Endothelial cell of umbilical vein (primary cell): Measurements from ENCODE around the gene SLC15A3. TPM values are rescaled to one million over a fixed set of nuclear protein-coding genes. Genes with fewer than 3 reads are reported as not detected.

Source experiments
- BruUV-seq: library from RNA; stranded (reverse); fragments of 400-500 nt; replicated peaks from 2 replicates; lab custom pipeline; 2021; lab: Mats Ljungman, UMichigan
- CTCF ChIA-PET: fragments of 300-600, 350-600 bp; sonication (Branson Sonifier 250); formaldehyde crosslinking; loops from one replicate; lab custom pipeline; 2021; ENCODE audit warnings: antibody characterized with exemption, inconsistent platforms; lab: Charles Lee
- POLR2A ChIA-PET: fragments of 300-600, 350-600 bp; sonication (Branson Sonifier 250); formaldehyde crosslinking; loops from one replicate; lab custom pipeline; 2021; ENCODE audit warnings: antibody characterized with exemption, inconsistent platforms; lab: Charles Lee
- DNase-seq: peaks from one replicate; pipeline ENCODE4 v3.0.0-alpha.2; 2011; ENCODE audit warnings: low read depth, low spot score
- FAIRE-seq: peaks from 2 replicates; lab custom pipeline; 2011; peaks lifted over from hg19 to GRCh38; lab: Jason Lieb, UNC
- H2AFZ ChIP-seq: 2 replicates; pipeline ENCODE4 v1.6.0; 2012; ENCODE audit warnings: low read depth, low read length, control low read depth, inconsistent platforms
- H3K27ac ChIP-seq: 2 replicates; pipeline ENCODE4 v1.5.1; 2011; ENCODE audit warnings: low read depth, mild to moderate bottlenecking, control low read depth, low read length, moderate library complexity; ENCODE audit not compliant: insufficient read depth
- H3K27me3 ChIP-seq, 2 experiments: 2 replicates each; pipeline versions ENCODE4 v1.6.0 to v1.6.1; 2011; ENCODE audit warnings: low read length in 2 of 2, mixed read lengths in 1 of 2; ENCODE audit not compliant: control insufficient read depth in 2 of 2, insufficient read depth in 2 of 2
- H3K36me3 ChIP-seq, 2 experiments: 2 replicates in 1 of 2; 3 replicates in 1 of 2; pipeline ENCODE4 v1.5.1; 2011; ENCODE audit warnings: low read length in 2 of 2, mild to moderate bottlenecking in 1 of 2, moderate library complexity in 1 of 2; ENCODE audit not compliant: control insufficient read depth in 2 of 2, insufficient read depth in 2 of 2; ENCODE audit errors: extremely low read depth in 1 of 2
- H3K4me1 ChIP-seq: 3 replicates; pipeline ENCODE4 v1.5.1; 2011; ENCODE audit warnings: mild to moderate bottlenecking, low read length; ENCODE audit not compliant: control insufficient read depth, insufficient read depth; ENCODE audit errors: extremely low read depth
- H3K4me2 ChIP-seq: 2 replicates; pipeline ENCODE4 v1.6.1; 2011; ENCODE audit warnings: low read length, control low read depth, mixed read lengths; ENCODE audit not compliant: insufficient read depth
- H3K4me3 ChIP-seq, 3 experiments: fragments of 200-600 bp in 1 of 3; sonication (generic), shearing (Covaris generic) in 1 of 3; replicated peaks in 1 of 3; 2 replicates each; pipeline ENCODE4 v1.5.1; 2011 to 2016; ENCODE audit warnings: control low read depth in 3 of 3, low read length in 3 of 3, mild to moderate bottlenecking in 2 of 3, inconsistent platforms in 1 of 3, low read depth in 1 of 3, moderate library complexity in 1 of 3; ENCODE audit not compliant: insufficient read depth in 1 of 3
- H3K79me2 ChIP-seq: 2 replicates; pipeline ENCODE4 v1.6.0; 2012; ENCODE audit warnings: low read length, inconsistent platforms; ENCODE audit not compliant: control insufficient read depth, insufficient read depth
- H3K9ac ChIP-seq: replicated peaks from 2 replicates; pipeline ENCODE3; 2011; ENCODE audit warnings: low read length, control low read depth; ENCODE audit not compliant: insufficient read depth; ENCODE audit errors: extremely low read depth
- H3K9me1 ChIP-seq: replicated peaks from 3 replicates; pipeline ENCODE4 v1.6.0; 2011; ENCODE audit warnings: mild to moderate bottlenecking, low read length; ENCODE audit not compliant: control insufficient read depth, insufficient read depth; ENCODE audit errors: extremely low read depth
- H3K9me3 ChIP-seq: replicated peaks from 2 replicates; pipeline ENCODE4 v1.5.1; 2012; ENCODE audit warnings: low read length, inconsistent platforms; ENCODE audit not compliant: control insufficient read depth, insufficient read depth
- H4K20me1 ChIP-seq: replicated peaks from 2 replicates; pipeline ENCODE3; 2011; ENCODE audit warnings: mild to moderate bottlenecking, low read length; ENCODE audit not compliant: control insufficient read depth, insufficient read depth; ENCODE audit errors: extremely low read depth
- FOS ChIP-seq: IDR thresholded peaks from 2 replicates; pipeline ENCODE4 v1.6.1; 2011; ENCODE audit warnings: mild to moderate bottlenecking, low read length, moderate library complexity, borderline replicate concordance; ENCODE audit not compliant: insufficient read depth
- GATA2 ChIP-seq: IDR thresholded peaks from 2 replicates; pipeline ENCODE4 v1.7.0; 2011; ENCODE audit warnings: low read depth, mild to moderate bottlenecking, moderate library complexity, mixed read lengths, low read length; ENCODE audit not compliant: insufficient read length, insufficient read depth
- JUN ChIP-seq: IDR thresholded peaks from 2 replicates; pipeline ENCODE4 v1.6.1; 2011; ENCODE audit warnings: borderline replicate concordance, low read depth; ENCODE audit not compliant: insufficient read length, insufficient read depth
- MYC ChIP-seq: IDR thresholded peaks from one replicate; pipeline ENCODE4 v1.6.1; 2011; ENCODE audit warnings: mild to moderate bottlenecking, low read depth, low read length
- POLR2AphosphoS5 ChIP-seq: IDR thresholded peaks from 2 replicates; pipeline ENCODE4 v1.6.1; 2012; ENCODE audit warnings: low read depth, mild to moderate bottlenecking, control low read depth, low read length, moderate library complexity; ENCODE audit not compliant: insufficient read depth
- dilution Hi-C: fragments of 300-500 bp; cut with MboI; formaldehyde crosslinking; loops from one replicate; pipeline ENCODE4 v1.15.0; 2019; ENCODE audit warnings: low sequenced_read_pairs; ENCODE audit not compliant: extremely low pct_ligation_motif_present
- intact Hi-C: fragments of 100-400 bp; cut with micrococcal nuclease; formaldehyde crosslinking; loops from one replicate; pipeline ENCODE4 v1.10.0; 2022
- polyA plus RNA-seq, 4 experiments: library from polyadenylated mRNA; depleted of rRNA in 3 of 4; stranded (reverse) in 3 of 4; unstranded in 1 of 4; fragments of >200 nt; gene quantifications; 2 replicates each; pipeline versions ENCODE4 v1.2.1 to v1.2.3, GENCODE V29; 2011 to 2012; ENCODE audit warnings: missing spikeins in 1 of 4
- total RNA-seq: library from RNA; stranded (reverse); gene quantifications from 2 replicates; pipeline ENCODE4 v1.2.3, GENCODE V29; 2021
- TF ChIP-seq, protein P1 (sequence below): IDR thresholded peaks from 2 replicates; pipeline ENCODE4 v1.6.1; 2011; ENCODE audit not compliant: insufficient read depth, insufficient read length
- TF ChIP-seq, protein P2 (sequence below), 2 donors: IDR thresholded peaks; 1 replicate in 1 of 2; 2 replicates in 1 of 2; pipeline ENCODE4 v1.5.1; 2011; ENCODE audit warnings: low read length in 2 of 2, mild to moderate bottlenecking in 2 of 2, moderate library complexity in 2 of 2, control low read depth in 1 of 2, inconsistent platforms in 1 of 2, low read depth in 1 of 2; ENCODE audit not compliant: insufficient read depth in 1 of 2; ENCODE audit errors: extremely low read depth in 1 of 2

SLC15A3 gene
- total and polyA plus RNA-seq, 2 donors (not counting 3 experiments of a cell fraction or from before 2014, with no cell fraction given), result 3.3 to 4.4 TPM

DNA sequence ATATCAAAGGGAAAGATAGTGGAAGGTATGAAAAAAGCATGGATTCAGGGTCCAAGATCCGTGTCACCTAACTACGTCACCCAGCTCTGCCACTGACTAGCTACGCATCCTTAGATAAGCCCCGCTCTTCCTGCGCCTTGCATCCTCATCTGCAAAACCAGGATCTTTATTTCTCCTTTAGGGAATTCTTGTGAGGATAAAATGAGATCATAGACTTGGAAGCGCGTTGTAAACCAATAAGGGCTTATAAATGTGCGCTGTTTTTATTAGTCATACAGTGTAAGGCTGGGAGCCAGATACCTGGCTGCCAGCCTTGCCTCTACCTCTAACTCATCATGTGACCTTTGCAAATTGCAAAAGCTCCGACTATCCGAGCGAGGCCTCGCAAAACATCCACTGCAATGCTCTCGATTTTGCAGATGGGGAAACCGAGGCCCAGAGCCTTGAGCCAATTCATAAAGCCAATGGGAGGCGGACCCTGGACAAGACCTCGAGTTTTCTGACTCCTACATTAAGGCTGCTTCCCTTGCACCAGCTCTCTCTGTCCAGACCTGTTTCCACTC is 46.3 kb downstream of the SLC15A3 start:
- Histone ChIP-seq H3K4me2 (peak overlapping the region; percentile 81), H3K9me3 (no peaks in the 10 kb centered on the region), H3K79me2 (peaks cover 41% of the 10 kb centered on the region), H4K20me1 (no peaks in the 10 kb centered on the region), H3K9ac (peak overlapping the region; percentile 93), H2AFZ (no peak overlapping the region), H3K4me3 (peak overlapping the region; percentile 77 to 89 (median 84)), H3K36me3 (peaks cover 14 to 25% of the 10 kb centered on the region in 2 experiments), H3K9me1 (no peaks in the 10 kb centered on the region), H3K27ac (peak overlapping the region; percentile 86), H3K4me1 (peaks cover 20% of the 10 kb centered on the region), H3K27me3 (peaks cover 0 to 6% of the 10 kb centered on the region in 2 experiments)
- peak; percentile 17 for TF ChIP-seq JUN
- TF ChIP-seq POLR2AphosphoS5, result no peak
- TF ChIP-seq FOS, result no peak
- TF ChIP-seq MYC, result no peak
- TF ChIP-seq, protein P1, sequence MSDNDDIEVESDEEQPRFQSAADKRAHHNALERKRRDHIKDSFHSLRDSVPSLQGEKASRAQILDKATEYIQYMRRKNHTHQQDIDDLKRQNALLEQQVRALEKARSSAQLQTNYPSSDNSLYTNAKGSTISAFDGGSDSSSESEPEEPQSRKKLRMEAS, result no peak
- dilution Hi-C loops, result no loop called here
- no TSS peak for BruUV-seq
- DNase-seq, result peak; percentile 59
- intact Hi-C loops, result loop anchor here (1.0 kb wide), 2 partner anchors 9 to 32 kb away; partner anchors contain the start of gene TMEM109
- CTCF ChIA-PET, result interaction anchor here (0.8 to 13.1 kb wide), 6 partner anchors 8 to 268 kb away, joined by 3 to 300 read pairs (median 4); partner anchors contain the start of gene TMEM109
- POLR2A ChIA-PET, result interaction anchor here (0.7 kb wide), 1 partner anchor 18 kb away, joined by 3 read pairs; no protein-coding TSS in a partner anchor
- FAIRE-seq, result peak; percentile 77

DNA sequence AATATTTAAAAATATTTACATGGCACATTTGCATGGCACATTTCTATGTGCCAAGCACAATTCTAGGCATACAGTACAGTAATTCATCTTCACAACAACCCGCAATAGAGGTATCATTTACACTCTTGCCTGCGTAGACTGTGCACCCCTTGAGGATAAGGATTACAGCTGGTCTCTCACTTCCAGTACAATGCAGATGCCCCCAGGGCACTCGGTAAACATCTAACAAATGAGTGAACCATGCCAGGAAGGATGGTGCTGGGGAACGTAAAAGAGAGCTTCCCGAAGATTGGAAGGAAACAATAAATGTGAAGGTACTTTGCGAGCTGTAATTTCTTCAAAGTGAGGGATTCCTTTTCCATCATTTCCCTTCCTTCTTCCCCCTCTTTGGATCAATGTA is 46.9 kb downstream of the SLC15A3 start:
- Histone ChIP-seq H3K9me3 (no peaks in the 10 kb centered on the region), H4K20me1 (no peaks in the 10 kb centered on the region), H2AFZ (no peak overlapping the region), H3K9me1 (no peaks in the 10 kb centered on the region), H3K36me3 (peaks cover 15 to 28% of the 10 kb centered on the region in 2 experiments), H3K4me3 (peak overlapping the region in 2 of 3 experiments; percentile 77 to 84), H3K27ac (peak overlapping the region; percentile 86), H3K79me2 (peaks cover 41% of the 10 kb centered on the region), H3K4me1 (peaks cover 20% of the 10 kb centered on the region), H3K9ac (peak overlapping the region; percentile 93), H3K27me3 (peaks cover 0 to 6% of the 10 kb centered on the region in 2 experiments), H3K4me2 (peak overlapping the region; percentile 81)
- intact Hi-C loops (no loop called here), dilution Hi-C loops (no loop called here)
- CTCF ChIA-PET, result interaction anchor here (0.8 to 13.1 kb wide), 5 partner anchors 9 to 130 kb away, joined by 3 to 300 read pairs (median 4); partner anchors contain the start of gene TMEM109
- TSS peak; percentile 40 for BruUV-seq
- TF ChIP-seq GATA2, result no peak
- TF ChIP-seq, protein P1, result no peak
- TF ChIP-seq POLR2AphosphoS5, result no peak
- TF ChIP-seq MYC, result no peak
- TF ChIP-seq, protein P2, sequence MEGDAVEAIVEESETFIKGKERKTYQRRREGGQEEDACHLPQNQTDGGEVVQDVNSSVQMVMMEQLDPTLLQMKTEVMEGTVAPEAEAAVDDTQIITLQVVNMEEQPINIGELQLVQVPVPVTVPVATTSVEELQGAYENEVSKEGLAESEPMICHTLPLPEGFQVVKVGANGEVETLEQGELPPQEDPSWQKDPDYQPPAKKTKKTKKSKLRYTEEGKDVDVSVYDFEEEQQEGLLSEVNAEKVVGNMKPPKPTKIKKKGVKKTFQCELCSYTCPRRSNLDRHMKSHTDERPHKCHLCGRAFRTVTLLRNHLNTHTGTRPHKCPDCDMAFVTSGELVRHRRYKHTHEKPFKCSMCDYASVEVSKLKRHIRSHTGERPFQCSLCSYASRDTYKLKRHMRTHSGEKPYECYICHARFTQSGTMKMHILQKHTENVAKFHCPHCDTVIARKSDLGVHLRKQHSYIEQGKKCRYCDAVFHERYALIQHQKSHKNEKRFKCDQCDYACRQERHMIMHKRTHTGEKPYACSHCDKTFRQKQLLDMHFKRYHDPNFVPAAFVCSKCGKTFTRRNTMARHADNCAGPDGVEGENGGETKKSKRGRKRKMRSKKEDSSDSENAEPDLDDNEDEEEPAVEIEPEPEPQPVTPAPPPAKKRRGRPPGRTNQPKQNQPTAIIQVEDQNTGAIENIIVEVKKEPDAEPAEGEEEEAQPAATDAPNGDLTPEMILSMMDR (IDR thresholded peaks at IDR 0.05; ENCODE audit: extremely low read depth in 1 of 2, insufficient read depth in 1 of 2, low read depth in 1 of 2, low read length in 2 of 2), result no peak
- DNase-seq (no peak), FAIRE-seq (no peak)
- POLR2A ChIA-PET, result no interaction called here
